SK-N-SH (cell line): ENCODE results near the gene ZNF468.

Experiments
- MEF2A ChIP-seq: IDR thresholded peaks from 2 replicates; pipeline ENCODE4 v1.4.0; 2012; ENCODE audit warnings: low read depth, borderline replicate concordance
- POLR2AphosphoS5 ChIP-seq: IDR thresholded peaks from 2 replicates; pipeline ENCODE4 v1.6.1; 2012; ENCODE audit warnings: low read depth, low read length
- SIN3A ChIP-seq: IDR thresholded peaks from 2 replicates; pipeline ENCODE4 v1.6.1; 2012; ENCODE audit warnings: low read depth, mild to moderate bottlenecking, low read length, moderate library complexity, borderline replicate concordance
- YY1 ChIP-seq: IDR thresholded peaks from 2 replicates; pipeline ENCODE4 v1.4.0; 2012; ENCODE audit warnings: low read depth, mild to moderate bottlenecking
- TF ChIP-seq, protein P1 (sequence below): IDR thresholded peaks from 2 replicates; pipeline ENCODE4 v1.6.1; 2012; ENCODE audit warnings: mild to moderate bottlenecking, low read depth, low read length, moderate library complexity
- TF ChIP-seq, protein P2 (sequence below): fragments of 200-600 bp; sonication (generic); IDR thresholded peaks from 2 replicates; pipeline ENCODE4 v1.6.1; 2017; ENCODE audit warnings: antibody characterized with exemption, mild to moderate bottlenecking, moderate library complexity

DNA sequence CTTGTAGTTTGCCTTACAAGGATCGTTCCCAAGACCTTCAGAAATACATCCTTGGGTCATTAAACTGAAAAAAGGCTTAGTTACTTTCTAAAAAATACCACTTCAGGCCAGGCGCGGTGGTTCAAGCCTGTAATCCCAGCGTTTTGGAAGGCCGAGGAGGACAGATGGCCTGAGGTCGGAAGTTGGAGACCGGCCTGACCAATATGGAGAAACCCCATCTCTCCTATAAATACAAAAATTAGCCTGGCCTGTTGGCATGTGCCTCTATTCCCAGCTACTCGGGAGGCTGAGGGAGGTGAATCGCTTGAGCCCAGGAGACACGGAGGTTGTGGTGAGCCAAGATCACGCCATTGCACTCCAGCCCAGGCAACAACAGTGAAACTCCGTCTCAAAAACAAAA, 33.7 kb downstream of the ZNF468 start:
- TF ChIP-seq MEF2A (no peak), POLR2AphosphoS5 (no peak), YY1 (no peak), SIN3A (no peak)
- TF ChIP-seq, protein P1, sequence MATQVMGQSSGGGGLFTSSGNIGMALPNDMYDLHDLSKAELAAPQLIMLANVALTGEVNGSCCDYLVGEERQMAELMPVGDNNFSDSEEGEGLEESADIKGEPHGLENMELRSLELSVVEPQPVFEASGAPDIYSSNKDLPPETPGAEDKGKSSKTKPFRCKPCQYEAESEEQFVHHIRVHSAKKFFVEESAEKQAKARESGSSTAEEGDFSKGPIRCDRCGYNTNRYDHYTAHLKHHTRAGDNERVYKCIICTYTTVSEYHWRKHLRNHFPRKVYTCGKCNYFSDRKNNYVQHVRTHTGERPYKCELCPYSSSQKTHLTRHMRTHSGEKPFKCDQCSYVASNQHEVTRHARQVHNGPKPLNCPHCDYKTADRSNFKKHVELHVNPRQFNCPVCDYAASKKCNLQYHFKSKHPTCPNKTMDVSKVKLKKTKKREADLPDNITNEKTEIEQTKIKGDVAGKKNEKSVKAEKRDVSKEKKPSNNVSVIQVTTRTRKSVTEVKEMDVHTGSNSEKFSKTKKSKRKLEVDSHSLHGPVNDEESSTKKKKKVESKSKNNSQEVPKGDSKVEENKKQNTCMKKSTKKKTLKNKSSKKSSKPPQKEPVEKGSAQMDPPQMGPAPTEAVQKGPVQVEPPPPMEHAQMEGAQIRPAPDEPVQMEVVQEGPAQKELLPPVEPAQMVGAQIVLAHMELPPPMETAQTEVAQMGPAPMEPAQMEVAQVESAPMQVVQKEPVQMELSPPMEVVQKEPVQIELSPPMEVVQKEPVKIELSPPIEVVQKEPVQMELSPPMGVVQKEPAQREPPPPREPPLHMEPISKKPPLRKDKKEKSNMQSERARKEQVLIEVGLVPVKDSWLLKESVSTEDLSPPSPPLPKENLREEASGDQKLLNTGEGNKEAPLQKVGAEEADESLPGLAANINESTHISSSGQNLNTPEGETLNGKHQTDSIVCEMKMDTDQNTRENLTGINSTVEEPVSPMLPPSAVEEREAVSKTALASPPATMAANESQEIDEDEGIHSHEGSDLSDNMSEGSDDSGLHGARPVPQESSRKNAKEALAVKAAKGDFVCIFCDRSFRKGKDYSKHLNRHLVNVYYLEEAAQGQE = no peak
- TF ChIP-seq, protein P2, sequence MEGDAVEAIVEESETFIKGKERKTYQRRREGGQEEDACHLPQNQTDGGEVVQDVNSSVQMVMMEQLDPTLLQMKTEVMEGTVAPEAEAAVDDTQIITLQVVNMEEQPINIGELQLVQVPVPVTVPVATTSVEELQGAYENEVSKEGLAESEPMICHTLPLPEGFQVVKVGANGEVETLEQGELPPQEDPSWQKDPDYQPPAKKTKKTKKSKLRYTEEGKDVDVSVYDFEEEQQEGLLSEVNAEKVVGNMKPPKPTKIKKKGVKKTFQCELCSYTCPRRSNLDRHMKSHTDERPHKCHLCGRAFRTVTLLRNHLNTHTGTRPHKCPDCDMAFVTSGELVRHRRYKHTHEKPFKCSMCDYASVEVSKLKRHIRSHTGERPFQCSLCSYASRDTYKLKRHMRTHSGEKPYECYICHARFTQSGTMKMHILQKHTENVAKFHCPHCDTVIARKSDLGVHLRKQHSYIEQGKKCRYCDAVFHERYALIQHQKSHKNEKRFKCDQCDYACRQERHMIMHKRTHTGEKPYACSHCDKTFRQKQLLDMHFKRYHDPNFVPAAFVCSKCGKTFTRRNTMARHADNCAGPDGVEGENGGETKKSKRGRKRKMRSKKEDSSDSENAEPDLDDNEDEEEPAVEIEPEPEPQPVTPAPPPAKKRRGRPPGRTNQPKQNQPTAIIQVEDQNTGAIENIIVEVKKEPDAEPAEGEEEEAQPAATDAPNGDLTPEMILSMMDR = no peak
